Stimulated activated naive CD8-positive, alpha-beta T cell treated with anti-CD3 and anti-CD28 coated beads, Interleukin-15, amount 100 ng/mL, for 72 hours (primary cell): Measurements from ENCODE around the gene LRP1B.

Source experiments
- ATAC-seq: fragments of 150-1000 bp; cut with Tn5 transposase; 2 replicates; pipeline ENCODE4 v1.10.0; 2021; ENCODE audit warnings: mild to moderate bottlenecking, moderate library complexity
- DNase-seq, 2 donors: peaks; one replicate each; pipeline ENCODE4 v3.0.0; 2021 to 2022
- H3K27ac Mint-ChIP-seq, 2 donors: one replicate each; pipeline ENCODE4 v1.8.0; 2022; ENCODE audit warnings: mild to moderate bottlenecking in 2 of 2, mixed read lengths in 2 of 2, moderate library complexity in 2 of 2
- H3K27me3 Mint-ChIP-seq: one replicate; pipeline ENCODE4 v1.8.0; 2022; ENCODE audit warnings: mixed read lengths
- H3K4me1 Mint-ChIP-seq: one replicate; pipeline ENCODE4 v1.8.0; 2022; ENCODE audit warnings: mild to moderate bottlenecking, mixed read lengths
- H3K4me3 Mint-ChIP-seq, 2 donors: one replicate each; pipeline ENCODE4 v1.8.0; 2022; ENCODE audit warnings: mild to moderate bottlenecking in 2 of 2, mixed read lengths in 2 of 2, moderate library complexity in 1 of 2
- H3K9me3 Mint-ChIP-seq, 2 donors: one replicate each; pipeline ENCODE4 v1.8.0; 2022; ENCODE audit warnings: mixed read lengths in 2 of 2

LRP1B gene

GRCh38 chr2:142076317-142076716 is 54.5 kb downstream of the LRP1B start:
- H3K27me3 Mint-ChIP-seq: no peaks in the 10 kb centered on the region
- peaks cover 10 to 20% of the 10 kb centered on the region in 2 donors for H3K9me3 Mint-ChIP-seq
- ATAC-seq (no peak), DNase-seq (no peak)
- no peaks in the 10 kb centered on the region for H3K4me1 Mint-ChIP-seq
- no peak overlapping the region for H3K27ac Mint-ChIP-seq
- no peak overlapping the region for H3K4me3 Mint-ChIP-seq

- ATAC-seq: no peak
- no peak overlapping the region for H3K27ac Mint-ChIP-seq
- H3K4me1 Mint-ChIP-seq: no peaks in the 10 kb centered on the region
- peaks cover 10 to 20% of the 10 kb centered on the region in 2 donors for H3K9me3 Mint-ChIP-seq
- DNase-seq: no peak
- no peaks in the 10 kb centered on the region for H3K27me3 Mint-ChIP-seq
- no peak overlapping the region for H3K4me3 Mint-ChIP-seq
Observed at GRCh38 chr2:142075826-142076225, 55.0 kb downstream of the LRP1B start.

- no peak for ATAC-seq
- DNase-seq: no peak
- H3K4me1 Mint-ChIP-seq: no peaks in the 10 kb centered on the region
- no peak overlapping the region for H3K27ac Mint-ChIP-seq
- no peak overlapping the region for H3K4me3 Mint-ChIP-seq
- H3K27me3 Mint-ChIP-seq: no peaks in the 10 kb centered on the region
- peaks cover 8 to 13% of the 10 kb centered on the region in 2 donors for H3K9me3 Mint-ChIP-seq
Observed at GRCh38 chr2:142069251-142069888, 61.4 kb downstream of the LRP1B start.

GRCh38 chr2:142065700-142066099 is 65.1 kb downstream of the LRP1B start:
- no peak overlapping the region for H3K4me3 Mint-ChIP-seq
- H3K9me3 Mint-ChIP-seq: no peaks in the 10 kb centered on the region
- ATAC-seq: no peak
- DNase-seq: no peak
- H3K27me3 Mint-ChIP-seq: no peaks in the 10 kb centered on the region
- H3K4me1 Mint-ChIP-seq: no peaks in the 10 kb centered on the region
- no peak overlapping the region for H3K27ac Mint-ChIP-seq

GRCh38 chr2:142065156-142065555 is 65.7 kb downstream of the LRP1B start:
- H3K4me3 Mint-ChIP-seq: no peak overlapping the region
- no peaks in the 10 kb centered on the region for H3K4me1 Mint-ChIP-seq
- ATAC-seq (no peak), DNase-seq (no peak)
- no peaks in the 10 kb centered on the region for H3K9me3 Mint-ChIP-seq
- H3K27ac Mint-ChIP-seq: no peak overlapping the region
- no peaks in the 10 kb centered on the region for H3K27me3 Mint-ChIP-seq

- no peak for ATAC-seq
- H3K27me3 Mint-ChIP-seq: no peaks in the 10 kb centered on the region
Observed at GRCh38 chr2:142061733-142062132, 69.1 kb downstream of the LRP1B start.

GRCh38 chr2:142058149-142058548 is 72.7 kb downstream of the LRP1B start:
- Mint-ChIP-seq H3K4me3 (no peak overlapping the region), H3K4me1 (no peaks in the 10 kb centered on the region), H3K9me3 (peaks cover 0 to 14% of the 10 kb centered on the region in 2 donors), H3K27me3 (no peaks in the 10 kb centered on the region), H3K27ac (no peak overlapping the region)
- DNase-seq (no peak), ATAC-seq (no peak)

More at GRCh38 chr2:142061733-142062132, 69.1 kb downstream of the LRP1B start:
- no peak for DNase-seq
- no peak overlapping the region for H3K4me3 Mint-ChIP-seq
- peaks cover 0 to 14% of the 10 kb centered on the region in 2 donors for H3K9me3 Mint-ChIP-seq
- H3K27ac Mint-ChIP-seq: no peak overlapping the region
- H3K4me1 Mint-ChIP-seq: no peaks in the 10 kb centered on the region

- no peak for ATAC-seq
- H3K9me3 Mint-ChIP-seq: peaks cover 0 to 14% of the 10 kb centered on the region in 2 donors
Observed at GRCh38 chr2:142056784-142057183, 74.0 kb downstream of the LRP1B start.

GRCh38 chr2:142052220-142052863 is 78.5 kb downstream of the LRP1B start:
- ATAC-seq (no peak), DNase-seq (no peak)
- no peak overlapping the region for H3K27ac Mint-ChIP-seq
- H3K9me3 Mint-ChIP-seq: peaks cover 0 to 6% of the 10 kb centered on the region in 2 donors
- no peaks in the 10 kb centered on the region for H3K4me1 Mint-ChIP-seq
- H3K27me3 Mint-ChIP-seq: no peaks in the 10 kb centered on the region
- H3K4me3 Mint-ChIP-seq: no peak overlapping the region

More at GRCh38 chr2:142056784-142057183, 74.0 kb downstream of the LRP1B start:
- Mint-ChIP-seq H3K27me3 (no peaks in the 10 kb centered on the region), H3K4me3 (no peak overlapping the region), H3K27ac (no peak overlapping the region), H3K4me1 (no peaks in the 10 kb centered on the region)
- DNase-seq: no peak

GRCh38 chr2:142048581-142048980 is 82.2 kb downstream of the LRP1B start:
- no peak overlapping the region for H3K4me3 Mint-ChIP-seq

GRCh38 chr2:142045641-142046040 is 85.2 kb downstream of the LRP1B start:
- H3K9me3 Mint-ChIP-seq: no peaks in the 10 kb centered on the region
- DNase-seq (no peak), ATAC-seq (no peak)
- no peak overlapping the region for H3K4me3 Mint-ChIP-seq
- H3K4me1 Mint-ChIP-seq: no peaks in the 10 kb centered on the region
- H3K27ac Mint-ChIP-seq: no peak overlapping the region
- H3K27me3 Mint-ChIP-seq: no peaks in the 10 kb centered on the region

More at GRCh38 chr2:142048581-142048980, 82.2 kb downstream of the LRP1B start:
- no peak overlapping the region for H3K27ac Mint-ChIP-seq
- no peak for DNase-seq
- no peaks in the 10 kb centered on the region for H3K4me1 Mint-ChIP-seq
- ATAC-seq: no peak
- H3K27me3 Mint-ChIP-seq: no peaks in the 10 kb centered on the region
- H3K9me3 Mint-ChIP-seq: peaks cover 0 to 6% of the 10 kb centered on the region in 2 donors

GRCh38 chr2:142044197-142044596 is 86.6 kb downstream of the LRP1B start:
- H3K27me3 Mint-ChIP-seq: no peaks in the 10 kb centered on the region
- no peaks in the 10 kb centered on the region for H3K9me3 Mint-ChIP-seq
- no peak overlapping the region for H3K4me3 Mint-ChIP-seq
- H3K4me1 Mint-ChIP-seq: no peaks in the 10 kb centered on the region
- H3K27ac Mint-ChIP-seq: no peak overlapping the region
- ATAC-seq: no peak
- no peak for DNase-seq

- Mint-ChIP-seq H3K9me3 (no peaks in the 10 kb centered on the region), H3K4me1 (no peaks in the 10 kb centered on the region), H3K4me3 (no peak overlapping the region), H3K27ac (no peak overlapping the region), H3K27me3 (no peaks in the 10 kb centered on the region)
- no peak for ATAC-seq
- DNase-seq: no peak
Observed at GRCh38 chr2:142042536-142043199, 88.1 kb downstream of the LRP1B start.

- no peak for ATAC-seq
- Mint-ChIP-seq H3K27me3 (no peaks in the 10 kb centered on the region), H3K4me1 (no peaks in the 10 kb centered on the region), H3K27ac (no peak overlapping the region), H3K4me3 (no peak overlapping the region), H3K9me3 (no peaks in the 10 kb centered on the region)
- DNase-seq: no peak
Observed at GRCh38 chr2:142041996-142042395, 88.8 kb downstream of the LRP1B start.

- H3K4me3 Mint-ChIP-seq: no peak overlapping the region
Observed at GRCh38 chr2:142041105-142041504, 89.7 kb downstream of the LRP1B start.

GRCh38 chr2:142040556-142040955 is 90.3 kb downstream of the LRP1B start:
- H3K27ac Mint-ChIP-seq: no peak overlapping the region
- no peak overlapping the region for H3K4me3 Mint-ChIP-seq
- no peaks in the 10 kb centered on the region for H3K27me3 Mint-ChIP-seq
- no peak for DNase-seq
- H3K9me3 Mint-ChIP-seq: peaks cover 4 to 6% of the 10 kb centered on the region in 2 donors
- H3K4me1 Mint-ChIP-seq: no peaks in the 10 kb centered on the region
- ATAC-seq: no peak

More at GRCh38 chr2:142041105-142041504, 89.7 kb downstream of the LRP1B start:
- H3K27ac Mint-ChIP-seq: no peak overlapping the region
- DNase-seq (no peak), ATAC-seq (no peak)
- H3K27me3 Mint-ChIP-seq: no peaks in the 10 kb centered on the region
- H3K4me1 Mint-ChIP-seq: no peaks in the 10 kb centered on the region
- H3K9me3 Mint-ChIP-seq: peaks cover under 1% of the 10 kb centered on the region in 2 donors
